Tibial nerve (tissue), 4 donors: ENCODE results near the gene ATP5MC3.

Source experiments
- EP300 ChIP-seq, 2 donors: sonication (generic); formaldehyde crosslinking; IDR thresholded peaks; one replicate each; pipeline ENCODE4 v1.6.1; 2017; ENCODE audit warnings: antibody characterized with exemption in 2 of 2, mild to moderate bottlenecking in 1 of 2
- POLR2A ChIP-seq, 2 donors: fragments of 450-650 bp; IDR thresholded peaks; one replicate each; pipeline ENCODE4 v1.6.1; 2017; ENCODE audit warnings: antibody characterized with exemption in 2 of 2, mild to moderate bottlenecking in 2 of 2, moderate library complexity in 2 of 2
- TF ChIP-seq, protein P1 (sequence below), 5 experiments: fragments of 200-600 bp in 3 of 5; fragments of 450-650 bp in 2 of 5; sonication (generic) in 3 of 5; IDR thresholded peaks; one replicate each; pipeline ENCODE4 v1.5.1; 2016 to 2019; ENCODE audit warnings: antibody characterized with exemption in 5 of 5, mild to moderate bottlenecking in 3 of 5, moderate library complexity in 2 of 5

GRCh38 chr2:175228179-175228578 lies 46.7 kb upstream of the ATP5MC3 start:
- TF ChIP-seq, protein P1, sequence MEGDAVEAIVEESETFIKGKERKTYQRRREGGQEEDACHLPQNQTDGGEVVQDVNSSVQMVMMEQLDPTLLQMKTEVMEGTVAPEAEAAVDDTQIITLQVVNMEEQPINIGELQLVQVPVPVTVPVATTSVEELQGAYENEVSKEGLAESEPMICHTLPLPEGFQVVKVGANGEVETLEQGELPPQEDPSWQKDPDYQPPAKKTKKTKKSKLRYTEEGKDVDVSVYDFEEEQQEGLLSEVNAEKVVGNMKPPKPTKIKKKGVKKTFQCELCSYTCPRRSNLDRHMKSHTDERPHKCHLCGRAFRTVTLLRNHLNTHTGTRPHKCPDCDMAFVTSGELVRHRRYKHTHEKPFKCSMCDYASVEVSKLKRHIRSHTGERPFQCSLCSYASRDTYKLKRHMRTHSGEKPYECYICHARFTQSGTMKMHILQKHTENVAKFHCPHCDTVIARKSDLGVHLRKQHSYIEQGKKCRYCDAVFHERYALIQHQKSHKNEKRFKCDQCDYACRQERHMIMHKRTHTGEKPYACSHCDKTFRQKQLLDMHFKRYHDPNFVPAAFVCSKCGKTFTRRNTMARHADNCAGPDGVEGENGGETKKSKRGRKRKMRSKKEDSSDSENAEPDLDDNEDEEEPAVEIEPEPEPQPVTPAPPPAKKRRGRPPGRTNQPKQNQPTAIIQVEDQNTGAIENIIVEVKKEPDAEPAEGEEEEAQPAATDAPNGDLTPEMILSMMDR (IDR thresholded peaks at IDR 0.05): no peak
- TF ChIP-seq POLR2A (IDR thresholded peaks at IDR 0.05) (no peak), EP300 (IDR thresholded peaks at IDR 0.05) (no peak)
